Small intestine (tissue), 7 donors: Measurements from ENCODE around the gene POLE. TPM values are rescaled to one million over a fixed set of nuclear protein-coding genes. Genes with fewer than 3 reads are reported as not detected.

ENCODE experiments used
- DNase-seq, 2 donors: peaks; one replicate each; pipeline versions ENCODE4 v3.0.0 to v3.0.0-alpha.2; 2013
- FAIRE-seq: peaks from 2 replicates; lab custom pipeline; 2012; peaks lifted over from hg19 to GRCh38; lab: Jason Lieb, UNC
- H3K27ac ChIP-seq, 3 donors: one replicate each; pipeline ENCODE4 v1.5.1; 2013; ENCODE audit warnings: low read length in 2 of 3, mild to moderate bottlenecking in 2 of 3, control low read depth in 1 of 3, inconsistent platforms in 1 of 3, low read depth in 1 of 3, moderate library complexity in 1 of 3
- H3K27me3 ChIP-seq, 3 donors: one replicate each; pipeline ENCODE4 v1.6.1; 2013; ENCODE audit warnings: low read length in 3 of 3, inconsistent platforms in 1 of 3; ENCODE audit not compliant: control insufficient read depth in 3 of 3, insufficient read depth in 3 of 3
- H3K36me3 ChIP-seq, 3 donors: one replicate each; pipeline ENCODE4 v1.6.1; 2013; ENCODE audit warnings: low read length in 3 of 3, inconsistent platforms in 1 of 3, low read depth in 1 of 3, mild to moderate bottlenecking in 1 of 3, moderate library complexity in 1 of 3; ENCODE audit not compliant: control insufficient read depth in 3 of 3, insufficient read depth in 2 of 3
- H3K4me1 ChIP-seq, 3 donors: one replicate each; pipeline ENCODE4 v1.6.1; 2013; ENCODE audit warnings: low read length in 2 of 3, inconsistent platforms in 1 of 3, low read depth in 1 of 3, mild to moderate bottlenecking in 1 of 3, moderate library complexity in 1 of 3; ENCODE audit not compliant: control insufficient read depth in 3 of 3, insufficient read depth in 2 of 3
- H3K4me3 ChIP-seq, 3 donors: one replicate each; pipeline ENCODE4 v1.5.1; 2013; ENCODE audit warnings: low read length in 3 of 3, control low read depth in 1 of 3, inconsistent platforms in 1 of 3, low read depth in 1 of 3, mild to moderate bottlenecking in 1 of 3, moderate library complexity in 1 of 3
- H3K9me3 ChIP-seq, 2 donors: one replicate each; pipeline ENCODE4 v1.6.1; 2013; ENCODE audit warnings: low read depth in 1 of 2, low read length in 1 of 2; ENCODE audit not compliant: control insufficient read depth in 2 of 2, insufficient read depth in 1 of 2
- WGBS, 3 donors: extraction: QIAGEN DNeasy Blood & Tissue Kit; methylation state at CpG; one replicate each; pipeline ENCODE4 v1.1.7; 2013; 5-methylcytosine and 5-hydroxymethylcytosine counted together
- polyA plus RNA-seq, 4 donors: library from polyadenylated mRNA; stranded (reverse) in 3 of 4; unstranded in 1 of 4; fragments of 200-250 nt in 3 of 4; fragments of 120-200 nt in 1 of 4; gene quantifications; one replicate each; pipeline versions ENCODE4 v1.2.1 to v1.2.3, GENCODE V29; 2013
- donor health status: healthy with polysubstance abuse.
- donor health status: control.
- donor health status: control.
- donor health status: Bipolar disorder and iron deficiency.
- donor health status: healthy.

Gene POLE
- polyA plus RNA-seq, 4 donors: 23.6 to 58.6 (median 34.0) TPM

GRCh38 chr12:132720606-132721345, 33.6 kb upstream of the POLE start:
- H3K36me3 ChIP-seq: peaks cover 18 to 85% (median 32%) of the 10 kb centered on the region in 3 donors
- 94 to 95% (median 95%) methylated on average over 25 of the region's 25 CpGs for WGBS, 3 donors
- FAIRE-seq (no peak), DNase-seq (no peak)
- H3K4me1 ChIP-seq: no peaks in the 10 kb centered on the region
- no peaks in the 10 kb centered on the region for H3K27me3 ChIP-seq
- no peaks in the 10 kb centered on the region for H3K9me3 ChIP-seq
- no peak overlapping the region for H3K4me3 ChIP-seq
- no peak overlapping the region for H3K27ac ChIP-seq

GRCh38 chr12:132719954-132720324, 32.8 kb upstream of the POLE start:
- H3K4me3 ChIP-seq: no peak overlapping the region
- H3K27ac ChIP-seq: no peak overlapping the region
- no peak for FAIRE-seq
- 93 to 94% (median 93%) methylated on average over 12 of the region's 12 CpGs for WGBS, 3 donors
- no peaks in the 10 kb centered on the region for H3K4me1 ChIP-seq
- DNase-seq: no peak
- H3K27me3 ChIP-seq: no peaks in the 10 kb centered on the region
- H3K9me3 ChIP-seq: no peaks in the 10 kb centered on the region
- peaks cover 13 to 83% (median 26%) of the 10 kb centered on the region in 3 donors for H3K36me3 ChIP-seq

- Histone ChIP-seq H3K4me1 (no peaks in the 10 kb centered on the region), H3K9me3 (no peaks in the 10 kb centered on the region), H3K36me3 (peaks cover 10 to 81% (median 24%) of the 10 kb centered on the region in 3 donors), H3K27me3 (no peaks in the 10 kb centered on the region), H3K4me3 (no peak overlapping the region), H3K27ac (no peak overlapping the region)
- no peak for DNase-seq
- no peak for FAIRE-seq
- WGBS, 3 donors: 94 to 97% (median 94%) methylated on average over 31 of the region's 31 CpGs
These were observed 32.2 kb upstream of the POLE start for GRCh38 chr12:132719141-132719953.

- H3K4me3 ChIP-seq: no peak overlapping the region
- no peak for FAIRE-seq
These were observed 31.5 kb upstream of the POLE start for GRCh38 chr12:132718644-132719043.

GRCh38 chr12:132717531-132718387, 30.6 kb upstream of the POLE start:
- peaks cover 10 to 78% (median 15%) of the 10 kb centered on the region in 3 donors for H3K36me3 ChIP-seq
- H3K4me1 ChIP-seq: no peaks in the 10 kb centered on the region
- H3K9me3 ChIP-seq: no peaks in the 10 kb centered on the region
- no peak overlapping the region for H3K4me3 ChIP-seq
- no peaks in the 10 kb centered on the region for H3K27me3 ChIP-seq
- WGBS, 3 donors: 96 to 97% (median 96%) methylated on average over 47 to 61 of the region's 61 CpGs
- FAIRE-seq (no peak), DNase-seq (no peak)
- H3K27ac ChIP-seq: no peak overlapping the region

More at GRCh38 chr12:132718644-132719043, 31.5 kb upstream of the POLE start:
- Histone ChIP-seq H3K27ac (no peak overlapping the region), H3K27me3 (no peaks in the 10 kb centered on the region), H3K9me3 (no peaks in the 10 kb centered on the region), H3K4me1 (no peaks in the 10 kb centered on the region), H3K36me3 (peaks cover 10 to 82% (median 19%) of the 10 kb centered on the region in 3 donors)
- no peak for DNase-seq
- 92 to 95% (median 95%) methylated on average over 13 to 21 of the region's 21 CpGs for WGBS, 3 donors

- Histone ChIP-seq H3K9me3 (no peaks in the 10 kb centered on the region), H3K36me3 (peaks cover 10 to 73% (median 15%) of the 10 kb centered on the region in 3 donors), H3K4me3 (no peak overlapping the region), H3K27ac (no peak overlapping the region), H3K4me1 (no peaks in the 10 kb centered on the region), H3K27me3 (no peaks in the 10 kb centered on the region)
- FAIRE-seq: no peak
- WGBS, 3 donors: 86 to 91% (median 90%) methylated on average over 17 of the region's 17 CpGs
- DNase-seq: no peak
These were observed 29.9 kb upstream of the POLE start for GRCh38 chr12:132717011-132717410.

GRCh38 chr12:132716356-132716755, 29.2 kb upstream of the POLE start:
- Histone ChIP-seq H3K27me3 (no peaks in the 10 kb centered on the region), H3K4me1 (peaks cover 0 to 5% (median 0%) of the 10 kb centered on the region in 3 donors), H3K36me3 (peaks cover 10 to 67% (median 15%) of the 10 kb centered on the region in 3 donors), H3K4me3 (no peak overlapping the region), H3K27ac (no peak overlapping the region), H3K9me3 (no peaks in the 10 kb centered on the region)
- DNase-seq: no peak
- 78 to 90% (median 83%) methylated on average over 11 of the region's 11 CpGs for WGBS, 3 donors
- no peak for FAIRE-seq

- Histone ChIP-seq H3K4me3 (no peak overlapping the region), H3K27ac (no peak overlapping the region), H3K27me3 (no peaks in the 10 kb centered on the region), H3K36me3 (peaks cover 6 to 63% (median 15%) of the 10 kb centered on the region in 3 donors), H3K4me1 (peaks cover 0 to 6% (median 0%) of the 10 kb centered on the region in 3 donors), H3K9me3 (no peaks in the 10 kb centered on the region)
- FAIRE-seq (no peak), DNase-seq (no peak)
- 79 to 87% (median 86%) methylated on average over 9 of the region's 9 CpGs for WGBS, 3 donors
These were observed 28.7 kb upstream of the POLE start for GRCh38 chr12:132715874-132716273.
